HG02884 (cell line): ENCODE data around the gene CASP14.
"Not testable (repeated sequence)": the region's sequence is repeated elsewhere in the genome, so short reads cannot be mapped to it uniquely, and the experiment has no call there.

Experiments used
- ATAC-seq: cut with Tn5 transposase; IDR thresholded peaks from one replicate; pipeline ENCODE4 v1.9.1; 2021; ENCODE audit warnings: mild to moderate bottlenecking, moderate library complexity; ENCODE audit not compliant: unreplicated experiment

Gene CASP14

GRCh38 chr19:15048885-15049541 lies at the start of gene CASP14:
CASP14 (plus strand) TSS chr19:15049480; CDS start chr19:15052252, 2,772 bp downstream.
- ATAC-seq = no peak

- ATAC-seq = no peak
Observed at GRCh38 chr19:15008308-15008707, 41.0 kb upstream of the CASP14 start.

GRCh38 chr19:15010501-15011300 lies 38.6 kb upstream of the CASP14 start:
- ATAC-seq = no peak

DNA sequence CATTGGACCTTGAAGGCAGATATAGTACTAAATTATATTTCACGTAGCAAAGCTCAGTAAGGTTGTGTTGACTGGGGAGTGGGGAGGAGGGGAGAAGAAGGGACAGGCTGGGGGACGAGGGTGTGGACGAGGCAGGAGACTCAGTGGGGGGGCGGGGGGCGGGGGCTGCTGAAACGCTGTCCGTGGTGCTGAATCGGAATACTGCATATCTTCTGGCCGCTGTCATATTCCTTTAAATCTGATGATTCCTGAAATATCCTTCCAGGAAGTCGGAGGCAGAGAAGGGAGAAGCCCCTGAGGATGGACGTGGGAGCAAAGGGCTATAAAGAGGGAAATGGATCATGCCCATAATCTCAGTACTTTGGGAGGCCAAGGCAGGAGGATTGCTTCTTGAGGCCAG lies 34.7 kb upstream of the CASP14 start:
- ATAC-seq = no peak

DNA sequence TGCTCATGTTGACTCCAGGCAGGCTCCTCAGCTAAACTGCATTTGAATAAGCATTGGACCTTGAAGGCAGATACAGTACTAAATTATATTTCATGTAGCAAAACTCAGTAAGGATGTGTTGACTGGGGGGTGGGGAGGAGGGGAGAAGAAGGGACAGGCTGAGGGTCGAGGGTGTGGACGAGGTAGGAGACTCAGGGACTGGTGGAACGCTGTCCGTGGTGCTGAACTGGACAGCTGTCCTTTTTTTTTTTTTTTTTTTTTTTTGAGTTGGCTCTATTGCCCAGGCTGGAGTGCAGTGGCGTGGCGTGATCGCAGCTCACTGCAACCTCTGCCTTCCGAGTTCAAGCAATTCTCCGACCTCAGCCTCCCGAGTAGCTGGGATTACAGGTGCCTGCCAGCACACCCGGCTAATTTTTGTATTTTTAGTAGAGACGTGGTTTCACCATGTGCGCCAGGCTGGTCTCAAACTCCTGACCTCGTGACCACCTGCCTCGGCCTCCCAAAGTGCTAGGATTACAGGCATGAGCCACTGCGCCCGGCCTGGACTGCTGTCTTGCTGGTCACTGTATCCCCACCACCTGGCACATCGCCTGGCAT lies 33.2 kb upstream of the CASP14 start:
- no peak for ATAC-seq

- not testable (repeated sequence) for ATAC-seq
Observed at GRCh38 chr19:15018836-15019235, 30.4 kb upstream of the CASP14 start.

DNA sequence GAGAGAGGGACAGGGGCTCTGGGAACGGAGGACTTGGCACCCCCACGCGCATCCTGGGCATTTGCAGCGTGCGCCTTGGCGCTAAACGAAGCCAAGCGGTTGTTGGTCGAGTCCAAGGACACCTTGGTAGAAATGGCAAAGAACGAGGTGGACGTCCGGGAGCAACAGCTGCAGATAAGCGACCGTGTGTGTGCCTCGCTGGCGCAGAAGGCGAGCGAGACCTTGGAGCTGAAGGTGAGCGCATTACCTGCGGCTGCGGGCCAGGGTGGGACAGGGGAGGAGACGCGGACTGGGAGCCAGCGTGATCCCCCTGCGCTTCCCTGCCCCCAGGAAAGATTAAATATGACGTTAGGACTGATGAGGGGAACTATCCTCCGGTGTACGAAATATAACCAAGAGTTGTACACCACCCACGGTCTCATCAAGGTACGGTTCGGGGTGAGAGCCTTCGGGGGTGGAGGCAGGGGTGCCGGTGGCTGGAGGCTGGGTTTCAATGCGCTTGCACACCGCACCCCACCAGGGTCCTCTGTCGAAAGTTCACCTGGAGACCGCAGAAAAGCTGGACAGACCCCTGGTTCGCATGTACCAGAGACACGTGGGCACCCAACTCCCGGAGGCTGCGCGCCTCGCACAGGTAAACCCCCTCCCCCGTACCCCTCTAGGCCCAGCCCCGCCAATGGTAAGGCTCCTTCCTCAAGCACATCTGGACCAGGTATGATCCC lies 27.8 kb upstream of the CASP14 start:
- no peak for ATAC-seq

DNA sequence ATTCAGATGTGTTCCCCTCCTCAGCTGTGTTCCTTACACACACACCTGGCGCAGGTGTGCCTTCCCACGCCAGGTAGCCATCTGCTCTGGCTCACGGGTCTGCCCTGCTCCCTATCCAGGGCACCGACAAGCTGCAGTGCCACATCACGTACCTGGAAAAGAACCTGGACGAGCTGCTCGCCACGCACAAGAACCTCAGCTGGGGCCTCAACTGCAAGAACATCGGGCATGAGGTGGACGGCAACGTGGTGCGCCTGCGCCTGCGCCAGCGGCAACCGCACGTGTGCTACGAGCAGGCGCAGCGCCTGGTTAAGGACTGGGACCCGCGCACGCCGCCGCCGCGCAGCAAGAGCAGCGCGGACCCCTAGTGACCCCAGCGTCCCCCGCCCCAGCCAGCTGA lies 26.5 kb upstream of the CASP14 start:
- no peak for ATAC-seq

GRCh38 chr19:15025217-15025616 lies 24.1 kb upstream of the CASP14 start:
- ATAC-seq = no peak

- ATAC-seq = no peak
Observed at GRCh38 chr19:15028490-15028889, 20.8 kb upstream of the CASP14 start.

GRCh38 chr19:15031675-15032074 lies 17.6 kb upstream of the CASP14 start:
- ATAC-seq = no peak

DNA sequence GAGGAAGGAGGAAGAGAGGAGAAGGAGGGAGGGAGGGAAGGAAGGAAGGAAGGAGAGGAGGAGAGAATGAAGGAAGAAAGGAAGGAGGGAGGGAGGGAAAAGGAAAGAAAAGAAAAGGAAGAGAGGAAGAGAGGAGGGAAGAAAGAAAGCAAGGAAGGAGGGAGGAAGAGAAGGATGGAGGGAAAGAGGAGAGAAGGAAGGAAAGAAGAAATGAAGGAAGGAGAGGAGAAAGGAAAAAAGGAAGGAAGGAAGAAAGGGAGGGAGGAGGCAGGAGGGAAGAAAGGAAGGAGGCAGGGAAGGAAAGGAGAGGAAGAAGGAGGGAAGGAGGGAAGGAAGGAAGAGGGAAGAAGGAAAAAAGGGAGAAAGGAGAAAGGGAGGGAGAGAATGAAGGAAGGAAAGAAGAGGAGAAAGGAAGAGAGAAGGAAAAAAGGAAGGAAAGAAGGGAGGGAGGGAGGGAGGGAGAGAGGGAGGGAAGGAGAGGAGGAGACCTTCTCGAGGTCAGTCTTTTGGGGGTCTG lies 13.4 kb upstream of the CASP14 start:
- ATAC-seq = no peak

DNA sequence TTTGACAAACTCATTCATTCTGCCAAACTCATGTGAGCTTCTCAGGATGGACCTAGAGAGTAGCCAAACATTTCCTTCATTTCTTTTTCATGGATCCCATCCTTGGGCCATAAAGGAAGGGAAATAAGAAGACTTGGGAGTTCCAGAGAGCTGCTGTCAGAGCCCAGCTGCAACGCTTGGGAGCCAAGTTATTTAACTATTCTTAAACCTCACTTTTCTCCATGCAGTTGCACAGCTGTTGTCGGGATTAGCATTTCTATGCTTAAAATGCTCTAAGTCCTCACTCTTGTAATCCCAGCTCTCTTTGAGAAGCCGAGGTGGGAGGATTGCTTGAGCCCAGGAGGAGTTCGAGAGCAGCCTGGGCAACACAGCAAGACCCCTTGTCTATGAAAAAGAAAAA lies 11.7 kb upstream of the CASP14 start:
- ATAC-seq = no peak

GRCh38 chr19:15038294-15038693 lies 11.0 kb upstream of the CASP14 start:
- ATAC-seq = no peak

- ATAC-seq = no peak
Observed at GRCh38 chr19:15042003-15042402, 7.3 kb upstream of the CASP14 start.

GRCh38 chr19:15042826-15043225 lies 6.5 kb upstream of the CASP14 start:
- no peak for ATAC-seq

GRCh38 chr19:15045506-15045905 lies 3.8 kb upstream of the CASP14 start:
- no peak for ATAC-seq

DNA sequence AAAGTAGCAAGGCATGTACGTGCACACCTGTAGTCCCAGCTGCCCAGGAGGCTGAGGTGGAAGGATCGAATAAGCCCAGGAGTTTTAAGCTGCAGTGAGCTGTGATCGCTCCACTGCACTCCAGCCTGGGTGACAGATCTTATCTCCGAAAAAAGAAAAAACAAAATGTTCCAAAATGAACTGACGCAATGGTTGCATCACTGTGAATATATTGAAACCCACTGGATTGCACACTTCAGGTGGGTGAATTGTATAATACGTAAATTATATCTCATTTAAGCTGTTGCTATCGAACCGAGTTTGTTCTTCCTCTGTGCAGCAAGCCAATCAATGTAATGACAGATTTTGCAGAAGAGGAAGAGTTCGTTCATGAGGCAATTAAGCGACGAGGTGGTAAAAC lies 1.6 kb upstream of the CASP14 start:
- ATAC-seq = no peak

DNA sequence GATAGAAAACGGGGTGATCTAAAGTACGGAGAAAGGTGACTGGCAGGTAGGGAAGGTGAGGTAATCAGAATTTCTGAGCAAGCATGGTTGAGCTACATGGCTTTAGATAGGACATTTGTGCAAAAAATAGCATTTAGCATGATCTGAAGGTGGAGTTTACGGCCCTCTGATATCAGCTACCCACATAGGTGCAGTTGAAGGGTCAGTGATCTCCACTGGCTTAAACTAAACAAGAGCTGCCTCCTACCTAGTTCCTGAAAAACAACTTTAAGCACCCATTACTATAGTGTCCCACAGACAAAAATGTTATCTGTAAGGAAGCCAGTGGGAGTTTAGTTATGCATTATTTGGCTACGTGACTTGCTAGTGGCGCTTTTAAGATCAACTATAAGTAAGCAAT lies 1.2 kb upstream of the CASP14 start:
- ATAC-seq = no peak

GRCh38 chr19:15050639-15051038 lies 1.4 kb downstream of the CASP14 start:
- no peak for ATAC-seq

DNA sequence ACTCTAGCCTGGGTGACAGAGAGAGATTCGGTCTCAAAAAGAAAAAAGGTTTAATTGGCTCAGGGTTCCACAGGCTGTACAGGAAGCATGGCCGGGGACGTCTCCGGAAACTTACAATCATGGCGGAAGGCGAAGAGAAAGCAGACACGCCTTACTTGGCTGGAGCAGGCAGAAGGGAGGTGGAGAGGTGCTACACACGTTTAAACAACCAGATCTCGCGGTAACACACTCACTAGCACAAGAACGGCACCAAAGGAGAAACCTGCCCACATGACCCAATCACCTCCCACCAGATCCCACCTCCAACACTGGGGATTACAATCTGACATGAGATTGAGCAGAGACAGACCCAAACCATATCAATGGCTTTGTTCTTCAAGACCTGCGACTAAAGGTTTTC lies 12.8 kb downstream of the CASP14 start:
- ATAC-seq = no peak
